GM21360 (cell line): ENCODE measurements around the gene TSPYL1.

Experiments used
- ATAC-seq: cut with Tn5 transposase; IDR thresholded peaks from one replicate; pipeline ENCODE4 v1.9.1; 2021; ENCODE audit warnings: mild to moderate bottlenecking, moderate library complexity; ENCODE audit not compliant: unreplicated experiment

The TSPYL1 gene

GRCh38 chr6:116265041-116265829, 14.5 kb downstream of the TSPYL1 start:
- ATAC-seq, result no peak

- ATAC-seq, result no peak
Measured at GRCh38 chr6:116263353-116263752, 16.4 kb downstream of the TSPYL1 start.

- ATAC-seq, result no peak
Measured at GRCh38 chr6:116258520-116258919, 21.2 kb downstream of the TSPYL1 start.

GRCh38 chr6:116256694-116257093, 23.0 kb downstream of the TSPYL1 start:
- no peak for ATAC-seq

- ATAC-seq, result no peak
Measured at GRCh38 chr6:116255246-116255800, 24.4 kb downstream of the TSPYL1 start.

GRCh38 chr6:116254297-116255056, 25.3 kb downstream of the TSPYL1 start:
- peak; percentile 23 for ATAC-seq

- ATAC-seq, result peak; percentile 99
Measured at GRCh38 chr6:116253505-116254296, 26.0 kb downstream of the TSPYL1 start, which contains the start of gene TSPYL4. TSPYL4 (minus strand) TSS chr6:116254075; CDS start chr6:116254008, 67 bp downstream.

GRCh38 chr6:116253188-116253504, 26.6 kb downstream of the TSPYL1 start:
- ATAC-seq, result no peak

- no peak for ATAC-seq
Measured at GRCh38 chr6:116251568-116252384, 28.0 kb downstream of the TSPYL1 start.

GRCh38 chr6:116248577-116248976, 31.2 kb downstream of the TSPYL1 start:
- no peak for ATAC-seq

GRCh38 chr6:116247285-116247684, 32.4 kb downstream of the TSPYL1 start:
- ATAC-seq, result no peak

GRCh38 chr6:116246089-116246488, 33.6 kb downstream of the TSPYL1 start:
- ATAC-seq, result no peak

- ATAC-seq, result no peak
Measured at GRCh38 chr6:116244284-116244683, 35.4 kb downstream of the TSPYL1 start.

GRCh38 chr6:116239856-116240255, 39.9 kb downstream of the TSPYL1 start:
- ATAC-seq, result no peak

- ATAC-seq, result no peak
Measured at GRCh38 chr6:116239256-116239655, 40.5 kb downstream of the TSPYL1 start.

- ATAC-seq, result no peak
Measured at GRCh38 chr6:116238083-116238482, 41.6 kb downstream of the TSPYL1 start.

GRCh38 chr6:116234689-116235088, 45.0 kb downstream of the TSPYL1 start:
- no peak for ATAC-seq

- ATAC-seq, result no peak
Measured at GRCh38 chr6:116229287-116229913, 50.3 kb downstream of the TSPYL1 start.
